ENCODE results near the gene QRICH1. TPM values are rescaled to one million over a fixed set of nuclear protein-coding genes. Genes with fewer than 3 reads are reported as not detected.
A peak's percentile ranks its signal among the peaks of the same experiment; 100 is the strongest.

Gene QRICH1
- total RNA-seq, 5 donors from 2014 or later (not counting 1 experiment from before 2014, with no cell fraction given): 142 to 202 (median 155) TPM

GRCh38 chr3:49034650-49035049, 59.2 kb downstream of the QRICH1 start:
- no peaks in the 10 kb centered on the region for H3K27me3 ChIP-seq (replicated peaks in 1 of 2; ENCODE audit: control insufficient read depth in 2 of 2, extremely low read depth in 1 of 2, insufficient read depth in 2 of 2, low read length in 1 of 2)
- H3K36me3 ChIP-seq (ENCODE audit: control insufficient read depth in 2 of 2, extremely low read depth in 1 of 2, insufficient read depth in 1 of 2, low read length in 1 of 2): peaks cover 18 to 76% of the 10 kb centered on the region in 2 donors
- POLR2A ChIA-PET: interaction anchor here (0.6 to 0.7 kb wide), 2 partner anchors 205 to 320 kb away, joined by 3 read pairs; no protein-coding TSS in a partner anchor
- DNase-seq (no peak), ATAC-seq (replicated peaks in 1 of 4) (no peak)
- no peak overlapping the region for H3K4me3 Mint-ChIP-seq
- H3K27me3 Mint-ChIP-seq: no peaks in the 10 kb centered on the region
- peaks cover 28% of the 10 kb centered on the region for H3K36me3 Mint-ChIP-seq
- H3K4me1 ChIP-seq (ENCODE audit: control insufficient read depth in 1 of 2, extremely low read depth in 1 of 2, insufficient read depth in 2 of 2, low read length in 2 of 2): no peaks in the 10 kb centered on the region
- CTCF ChIA-PET: interaction anchor here in 1 of 2 donors (0.6 kb wide), 1 partner anchor 56 kb away, joined by 6 read pairs; no protein-coding TSS in a partner anchor
- H3K27ac Mint-ChIP-seq: peak overlapping the region in 1 of 2 donors; percentile 55
- H3K27ac ChIP-seq (ENCODE audit: low read length): no peak overlapping the region
- no peaks in the 10 kb centered on the region for H3K9me3 ChIP-seq
- H3K4me1 Mint-ChIP-seq: peaks cover 2% of the 10 kb centered on the region in 3 donors
- no peaks in the 10 kb centered on the region for H3K9me3 Mint-ChIP-seq
- 100% methylated on average over 2 of the region's 2 CpGs for WGBS (ENCODE audit: insufficient coverage)
- no peak overlapping the region for H3K4me3 ChIP-seq (ENCODE audit: control insufficient read depth in 1 of 2, extremely low read depth in 1 of 2, low read length in 1 of 2)

GRCh38 chr3:49032646-49033304, 61.1 kb downstream of the QRICH1 start:
- Mint-ChIP-seq H3K36me3 (peaks cover 28% of the 10 kb centered on the region), H3K4me3 (no peak overlapping the region), H3K4me1 (peaks cover 17 to 21% (median 18%) of the 10 kb centered on the region in 3 donors), H3K9me3 (no peaks in the 10 kb centered on the region), H3K27me3 (no peaks in the 10 kb centered on the region), H3K27ac (no peak overlapping the region)
- Histone ChIP-seq H3K27me3 (replicated peaks in 1 of 2; ENCODE audit: control insufficient read depth in 2 of 2, extremely low read depth in 1 of 2, insufficient read depth in 2 of 2, low read length in 1 of 2) (no peaks in the 10 kb centered on the region), H3K4me1 (ENCODE audit: control insufficient read depth in 1 of 2, extremely low read depth in 1 of 2, insufficient read depth in 2 of 2, low read length in 2 of 2) (peaks cover 7 to 17% of the 10 kb centered on the region in 2 experiments), H3K27ac (ENCODE audit: low read length) (no peak overlapping the region), H3K9me3 (no peaks in the 10 kb centered on the region), H3K36me3 (ENCODE audit: control insufficient read depth in 2 of 2, extremely low read depth in 1 of 2, insufficient read depth in 1 of 2, low read length in 1 of 2) (peaks cover 18 to 65% of the 10 kb centered on the region in 2 donors), H3K4me3 (ENCODE audit: control insufficient read depth in 1 of 2, extremely low read depth in 1 of 2, low read length in 1 of 2) (no peak overlapping the region)
- DNase-seq (no peak), ATAC-seq (replicated peaks in 1 of 4) (no peak)
- CTCF ChIA-PET: no interaction called here
- WGBS (ENCODE audit: insufficient coverage): 92% methylated on average over 5 of the region's 6 CpGs
- POLR2A ChIA-PET: no interaction called here

GRCh38 chr3:49030321-49030720, 63.5 kb downstream of the QRICH1 start:
- DNase-seq (peak in 1 of 35 experiments; percentile 11), ATAC-seq (replicated peaks in 1 of 4) (no peak)
- Mint-ChIP-seq H3K27ac (peak overlapping the region in 1 of 2 donors; percentile 61), H3K36me3 (peaks cover 24% of the 10 kb centered on the region), H3K9me3 (no peaks in the 10 kb centered on the region), H3K4me3 (no peak overlapping the region), H3K4me1 (peaks cover 27 to 36% (median 30%) of the 10 kb centered on the region in 3 donors), H3K27me3 (no peaks in the 10 kb centered on the region)
- H3K27me3 ChIP-seq (replicated peaks in 1 of 2; ENCODE audit: control insufficient read depth in 2 of 2, extremely low read depth in 1 of 2, insufficient read depth in 2 of 2, low read length in 1 of 2): no peaks in the 10 kb centered on the region
- H3K4me3 ChIP-seq (ENCODE audit: control insufficient read depth in 1 of 2, extremely low read depth in 1 of 2, low read length in 1 of 2): no peak overlapping the region
- POLR2A ChIA-PET: interaction anchor here in 1 of 2 donors (0.6 kb wide), 1 partner anchor 429 kb away, joined by 6 read pairs; no protein-coding TSS in a partner anchor
- H3K4me1 ChIP-seq (ENCODE audit: control insufficient read depth in 1 of 2, extremely low read depth in 1 of 2, insufficient read depth in 2 of 2, low read length in 2 of 2): peaks cover 7 to 20% of the 10 kb centered on the region in 2 experiments
- WGBS (ENCODE audit: insufficient coverage): 100% methylated on average over 1 of the region's 6 CpGs
- H3K36me3 ChIP-seq (ENCODE audit: control insufficient read depth in 2 of 2, extremely low read depth in 1 of 2, insufficient read depth in 1 of 2, low read length in 1 of 2): peaks cover 18 to 67% of the 10 kb centered on the region in 2 donors
- peak overlapping the region; percentile 91 for H3K27ac ChIP-seq (ENCODE audit: low read length)
- no peaks in the 10 kb centered on the region for H3K9me3 ChIP-seq
- CTCF ChIA-PET: no interaction called here

- Histone ChIP-seq H3K4me3 (ENCODE audit: control insufficient read depth in 1 of 2, extremely low read depth in 1 of 2, low read length in 1 of 2) (peak overlapping the region in 1 of 2 donors; percentile 81), H3K4me1 (ENCODE audit: control insufficient read depth in 1 of 2, extremely low read depth in 1 of 2, insufficient read depth in 2 of 2, low read length in 2 of 2) (peaks cover 7 to 20% of the 10 kb centered on the region in 2 experiments), H3K9me3 (no peaks in the 10 kb centered on the region), H3K27ac (ENCODE audit: low read length) (peak overlapping the region; percentile 91), H3K36me3 (ENCODE audit: control insufficient read depth in 2 of 2, extremely low read depth in 1 of 2, insufficient read depth in 1 of 2, low read length in 1 of 2) (peaks cover 19 to 67% of the 10 kb centered on the region in 2 donors), H3K27me3 (replicated peaks in 1 of 2; ENCODE audit: control insufficient read depth in 2 of 2, extremely low read depth in 1 of 2, insufficient read depth in 2 of 2, low read length in 1 of 2) (no peaks in the 10 kb centered on the region)
- Mint-ChIP-seq H3K4me3 (peak overlapping the region; percentile 84 to 91 (median 89)), H3K27ac (peak overlapping the region; percentile 91 to 93), H3K36me3 (peaks cover 30% of the 10 kb centered on the region), H3K27me3 (no peaks in the 10 kb centered on the region), H3K4me1 (peaks cover 31 to 39% (median 37%) of the 10 kb centered on the region in 3 donors), H3K9me3 (no peaks in the 10 kb centered on the region)
- 0% methylated on average over 2 of the region's 7 CpGs for WGBS (ENCODE audit: insufficient coverage)
- DNase-seq (no peak), ATAC-seq (replicated peaks in 1 of 4) (no peak)
- POLR2A ChIA-PET: interaction anchor here (0.5 to 1.2 kb wide), 11 partner anchors 9 to 374 kb away, joined by 3 to 9 read pairs (median 4); partner anchors contain the start of genes QRICH1 (in 1 of the 2) and WDR6 (in 1 of the 2)
- CTCF ChIA-PET: interaction anchor here (0.5 to 1.9 kb wide), 9 partner anchors 8 to 419 kb away, joined by 3 to 26 read pairs (median 4); partner anchors contain the start of genes USP19 (in 1 of the 2) and WDR6 (in 1 of the 2)
Measured at GRCh38 chr3:49029563-49029884, 64.3 kb downstream of the QRICH1 start.

- Histone ChIP-seq H3K36me3 (ENCODE audit: control insufficient read depth in 2 of 2, extremely low read depth in 1 of 2, insufficient read depth in 1 of 2, low read length in 1 of 2) (peaks cover 20 to 68% of the 10 kb centered on the region in 2 donors), H3K27me3 (replicated peaks in 1 of 2; ENCODE audit: control insufficient read depth in 2 of 2, extremely low read depth in 1 of 2, insufficient read depth in 2 of 2, low read length in 1 of 2) (no peaks in the 10 kb centered on the region), H3K4me3 (ENCODE audit: control insufficient read depth in 1 of 2, extremely low read depth in 1 of 2, low read length in 1 of 2) (peak within 1 kb of the TSS; percentile 79 to 81), H3K9me3 (no peaks in the 10 kb centered on the region), H3K4me1 (ENCODE audit: control insufficient read depth in 1 of 2, extremely low read depth in 1 of 2, insufficient read depth in 2 of 2, low read length in 2 of 2) (peaks cover 7 to 20% of the 10 kb centered on the region in 2 experiments), H3K27ac (ENCODE audit: low read length) (peak within 1 kb of the TSS; percentile 91)
- ATAC-seq (replicated peaks in 1 of 4) (peak; percentile 94 to 98 (median 96)), DNase-seq (peak; percentile 82 to 98 (median 90))
- H3K4me1 Mint-ChIP-seq: peaks cover 35 to 44% (median 43%) of the 10 kb centered on the region in 3 donors
- H3K27me3 Mint-ChIP-seq: no peaks in the 10 kb centered on the region
- CTCF ChIA-PET: interaction anchor here (0.5 to 1.9 kb wide), 9 partner anchors 9 to 420 kb away, joined by 3 to 26 read pairs (median 4); partner anchors contain the start of genes USP19 (in 1 of the 2) and WDR6 (in 1 of the 2)
- H3K27ac Mint-ChIP-seq: peak within 1 kb of the TSS; percentile 91 to 93
- peak within 1 kb of the TSS; percentile 84 to 91 (median 89) for H3K4me3 Mint-ChIP-seq
- under 1% methylated on average over 49 of the region's 55 CpGs for WGBS (ENCODE audit: insufficient coverage)
- peaks cover 31% of the 10 kb centered on the region for H3K36me3 Mint-ChIP-seq
- POLR2A ChIA-PET: interaction anchor here (0.5 to 1.2 kb wide), 13 partner anchors 8 to 375 kb away, joined by 3 to 9 read pairs (median 4); partner anchors contain the start of genes QRICH1 (in 1 of the 2) and WDR6 (in 1 of the 2)
- H3K9me3 Mint-ChIP-seq: no peaks in the 10 kb centered on the region
Measured at GRCh38 chr3:49028673-49029562, 65.0 kb downstream of the QRICH1 start, which contains the start of gene IMPDH2. IMPDH2 (minus strand) TSS chr3:49029398; CDS start chr3:49029350, 48 bp downstream.

Data from T-cell (primary cell).